ENCODE results near the gene MMP8.

The MMP8 gene

GRCh38 chr11:102722821-102723220 is 1.9 kb downstream of the MMP8 start:
- DNase-seq (ENCODE audit: low read depth in 1 of 2, low spot score in 1 of 2) = no peak

- DNase-seq (ENCODE audit: low read depth in 1 of 2, low spot score in 1 of 2) = no peak
Observed at GRCh38 chr11:102719620-102720277, 5.0 kb downstream of the MMP8 start.

- DNase-seq (ENCODE audit: low read depth in 1 of 2, low spot score in 1 of 2) = no peak
Observed at GRCh38 chr11:102717280-102717679, 7.5 kb downstream of the MMP8 start.

DNA sequence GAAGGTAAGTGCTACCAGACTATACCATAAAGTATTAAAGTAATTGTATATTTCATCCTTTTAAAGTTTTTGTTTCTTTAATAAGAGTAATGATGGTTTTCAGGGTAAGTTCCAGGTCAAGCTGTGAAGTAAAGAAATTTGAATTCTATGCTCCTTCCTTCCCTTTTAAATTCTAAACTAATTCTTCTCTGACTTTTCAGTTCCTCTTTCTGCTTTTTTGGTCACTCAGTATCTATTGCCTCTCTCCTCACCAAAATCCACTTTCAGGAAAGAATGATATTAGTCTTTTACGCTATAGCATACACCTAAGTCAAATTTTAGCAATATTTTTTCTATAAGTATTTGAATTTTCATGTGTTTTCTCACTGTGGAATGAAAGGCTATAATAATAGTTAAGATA is 8.2 kb downstream of the MMP8 start:
- no peak for DNase-seq (ENCODE audit: low read depth in 1 of 2, low spot score in 1 of 2)

GRCh38 chr11:102712137-102712536 is 12.6 kb downstream of the MMP8 start:
- DNase-seq (ENCODE audit: low read depth in 1 of 2, low spot score in 1 of 2) = no peak

DNA sequence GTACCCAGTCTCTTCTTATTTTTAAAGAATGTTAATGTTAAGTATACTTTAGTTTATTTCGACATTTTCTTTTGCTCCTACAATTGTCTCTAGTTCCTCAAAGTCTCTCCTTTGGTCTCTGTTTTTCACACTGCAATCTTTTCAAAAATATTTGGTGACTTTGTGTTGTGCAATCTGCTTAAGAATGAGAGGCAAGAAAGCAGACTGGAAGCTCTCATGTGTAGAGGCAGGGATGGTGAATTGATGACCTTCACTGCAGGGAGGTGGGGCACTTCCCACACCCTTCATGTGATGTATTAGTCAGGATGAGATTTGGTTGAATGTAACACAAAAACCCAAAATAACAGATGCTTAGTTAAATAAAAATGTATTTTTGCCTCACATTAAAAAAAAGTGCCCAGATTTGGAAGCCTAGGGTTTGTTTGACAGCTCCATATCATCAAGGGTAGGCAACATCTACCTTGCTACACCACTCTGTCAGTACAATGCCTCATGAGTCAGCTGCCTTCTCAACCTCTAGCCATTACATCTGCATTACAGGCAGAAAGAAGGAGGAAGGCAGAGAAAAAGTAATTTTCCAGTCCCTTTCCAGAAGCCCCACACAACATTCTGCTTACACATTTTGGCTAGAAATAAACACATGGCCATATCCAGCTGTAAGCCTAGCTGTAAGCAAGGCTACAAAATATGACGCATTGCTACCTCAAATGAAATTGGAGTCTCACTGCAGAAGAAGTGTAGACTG is 15.4 kb downstream of the MMP8 start:
- DNase-seq (ENCODE audit: low read depth in 1 of 2, low spot score in 1 of 2) = no peak

DNA sequence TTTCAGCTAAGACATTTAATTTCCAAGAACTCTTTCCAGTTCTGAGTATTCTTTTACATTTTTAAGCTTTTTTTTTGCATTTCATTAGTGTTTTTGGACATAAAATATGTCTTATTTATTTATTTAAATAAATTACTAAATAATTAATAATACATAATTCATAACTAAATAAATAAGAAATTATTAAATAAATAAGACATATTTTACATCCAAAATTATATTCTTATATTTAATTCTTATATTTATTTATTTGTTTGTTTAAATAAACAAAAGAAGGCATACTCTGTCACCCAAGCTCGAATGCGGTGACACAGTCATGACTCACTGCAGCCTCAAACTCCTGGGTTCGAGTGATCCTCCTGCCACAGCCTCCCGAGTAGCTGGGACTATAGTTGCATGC is 16.1 kb downstream of the MMP8 start:
- no peak for DNase-seq (ENCODE audit: low read depth in 1 of 2, low spot score in 1 of 2)

DNA sequence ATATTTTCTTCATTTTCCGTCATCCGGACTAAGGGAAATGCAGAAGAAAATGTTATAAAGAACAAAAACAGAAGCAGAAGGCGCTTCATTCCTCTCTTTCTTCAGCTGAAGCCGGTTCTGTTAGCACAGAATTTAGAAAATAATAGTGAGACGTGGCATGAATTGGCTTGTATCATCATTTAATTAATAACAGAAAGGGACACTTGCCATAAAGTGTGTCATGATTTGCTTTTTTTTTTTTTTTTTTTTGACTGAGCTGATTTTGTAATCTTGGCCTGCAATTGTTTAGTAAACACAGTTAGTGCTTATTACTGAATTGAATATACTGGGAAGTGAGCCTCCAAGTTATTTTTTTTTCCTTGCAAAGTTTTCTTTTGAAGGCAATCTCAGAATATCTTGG is 19.1 kb downstream of the MMP8 start, which contains the start of gene MMP27:
Gene MMP27 (minus strand): TSS at position 144 of the 400 bp plus-strand sequence. CDS start 55 bp downstream, at position 89.
- DNase-seq (ENCODE audit: low read depth in 1 of 2, low spot score in 1 of 2) = no peak

DNA sequence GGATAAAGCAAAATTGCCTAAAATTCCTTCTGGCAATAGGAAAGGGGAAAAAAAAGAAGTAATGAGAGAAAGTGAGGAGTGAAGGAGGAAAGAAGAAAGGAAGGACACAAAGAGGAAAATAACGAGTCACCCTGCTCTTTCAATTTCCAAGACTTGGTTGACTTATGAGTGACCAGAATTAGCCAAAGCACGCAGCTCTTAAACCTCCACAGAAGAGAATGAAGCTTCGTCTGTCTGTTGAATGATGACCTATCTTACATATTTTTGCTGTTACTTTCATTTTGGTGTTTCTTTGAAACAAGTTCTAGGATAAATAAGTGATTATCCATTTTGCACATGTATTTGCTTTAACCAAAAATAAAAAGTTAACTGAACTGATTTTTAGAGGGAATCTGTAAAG is 19.9 kb downstream of the MMP8 start:
- DNase-seq (ENCODE audit: low read depth in 1 of 2, low spot score in 1 of 2) = no peak

DNA sequence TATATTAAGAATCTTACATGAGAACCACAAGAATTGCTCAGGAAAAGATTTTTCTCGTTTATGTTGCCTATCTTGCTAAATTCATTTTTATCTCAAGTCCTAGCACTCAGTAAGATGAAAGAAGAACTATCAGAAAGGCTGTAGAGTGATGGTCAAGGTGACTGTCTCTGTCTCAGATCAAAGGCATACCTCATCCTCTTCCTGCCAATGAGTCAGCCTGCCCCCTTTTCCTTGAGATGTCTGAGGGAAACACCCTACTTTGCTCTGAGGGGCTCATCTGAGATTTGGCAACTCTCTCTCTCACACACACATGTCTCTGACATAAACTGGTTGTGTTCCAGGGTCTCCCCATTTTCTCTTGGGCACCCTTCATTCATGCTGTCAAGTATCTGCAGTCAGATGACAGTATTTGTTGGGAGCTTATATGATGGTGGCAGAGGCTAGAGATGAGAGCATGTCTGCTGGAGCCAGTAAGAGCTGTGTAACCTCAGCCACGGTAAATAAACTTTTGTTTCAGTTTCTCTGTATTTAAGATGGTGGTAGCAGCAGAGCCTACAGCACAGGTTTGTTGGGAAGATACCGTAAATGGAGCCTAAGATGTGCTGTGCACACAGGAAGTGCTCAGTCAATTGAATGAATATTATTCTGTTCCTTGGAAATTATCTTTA is 20.8 kb downstream of the MMP8 start:
- no peak for DNase-seq (ENCODE audit: low read depth in 1 of 2, low spot score in 1 of 2)

- no peak for DNase-seq (ENCODE audit: low read depth in 1 of 2, low spot score in 1 of 2)
Observed at GRCh38 chr11:102695201-102695600, 29.6 kb downstream of the MMP8 start.

- DNase-seq (ENCODE audit: low read depth in 1 of 2, low spot score in 1 of 2) = no peak
Observed at GRCh38 chr11:102685754-102686153, 39.0 kb downstream of the MMP8 start.

DNA sequence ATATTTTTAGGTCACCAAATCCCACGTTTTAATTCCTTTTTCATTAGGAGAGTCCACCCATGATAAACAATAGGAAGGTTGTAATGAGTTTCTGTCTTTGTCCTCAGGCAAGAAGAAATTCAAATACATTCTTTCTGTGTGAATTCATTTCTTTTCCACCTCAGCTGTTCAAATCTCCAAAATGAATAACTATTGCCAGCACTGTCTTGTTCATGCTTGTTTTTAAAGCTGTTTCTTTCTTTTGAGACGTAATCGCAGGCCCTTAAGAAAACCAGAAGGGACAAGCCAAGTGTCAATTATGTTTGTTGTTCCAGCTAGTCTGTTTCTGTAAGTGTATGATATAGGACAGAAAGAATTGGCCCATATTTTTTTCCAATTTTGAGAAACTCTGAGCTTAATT is 39.4 kb downstream of the MMP8 start:
- no peak for DNase-seq (ENCODE audit: low read depth in 1 of 2, low spot score in 1 of 2)

GRCh38 chr11:102683277-102683676 is 41.5 kb downstream of the MMP8 start:
- no peak for DNase-seq (ENCODE audit: low read depth in 1 of 2, low spot score in 1 of 2)

DNA sequence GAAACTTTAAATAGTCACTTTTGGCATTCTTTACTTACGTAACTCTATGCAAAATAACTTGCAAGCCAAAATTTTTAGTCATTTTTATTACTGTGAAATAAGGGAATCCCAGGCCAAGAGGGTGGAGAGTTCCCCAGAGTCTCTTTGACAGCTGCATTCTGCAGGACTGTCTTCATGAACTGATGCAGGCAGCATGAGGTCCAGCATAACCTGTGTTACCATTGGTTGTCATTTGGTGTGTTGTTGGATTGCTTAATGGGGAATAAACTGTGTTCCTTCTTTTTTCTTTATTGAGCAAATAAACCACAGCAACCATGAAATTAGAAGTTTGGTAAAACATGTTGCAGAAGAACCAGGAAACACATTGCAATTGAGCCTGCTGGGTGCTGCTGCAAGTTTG is 43.8 kb downstream of the MMP8 start:
- DNase-seq (ENCODE audit: low read depth in 1 of 2, low spot score in 1 of 2) = no peak

DNA sequence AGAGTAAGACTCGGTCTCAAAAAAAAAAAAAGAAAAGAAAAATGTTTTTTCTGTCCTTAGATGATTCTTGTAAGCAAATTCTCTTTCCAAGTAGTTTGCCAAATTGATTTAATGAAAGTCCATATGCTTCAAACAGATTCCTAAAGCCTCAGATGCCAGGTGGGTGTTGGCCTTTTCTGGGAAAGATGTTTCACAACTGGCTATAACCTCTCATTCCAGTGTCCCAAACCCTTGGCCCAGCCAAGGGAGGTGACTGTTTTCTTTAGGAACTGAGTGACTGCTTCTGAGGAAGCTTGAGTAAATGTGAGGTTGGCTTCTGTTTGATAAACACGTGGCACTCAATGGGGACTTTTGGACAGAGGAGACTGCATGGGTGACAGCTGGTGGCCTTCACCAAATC is 46.7 kb downstream of the MMP8 start:
- DNase-seq (ENCODE audit: low read depth in 1 of 2, low spot score in 1 of 2) = no peak

GRCh38 chr11:102676084-102676483 is 48.7 kb downstream of the MMP8 start:
- no peak for DNase-seq (ENCODE audit: low read depth in 1 of 2, low spot score in 1 of 2)

DNA sequence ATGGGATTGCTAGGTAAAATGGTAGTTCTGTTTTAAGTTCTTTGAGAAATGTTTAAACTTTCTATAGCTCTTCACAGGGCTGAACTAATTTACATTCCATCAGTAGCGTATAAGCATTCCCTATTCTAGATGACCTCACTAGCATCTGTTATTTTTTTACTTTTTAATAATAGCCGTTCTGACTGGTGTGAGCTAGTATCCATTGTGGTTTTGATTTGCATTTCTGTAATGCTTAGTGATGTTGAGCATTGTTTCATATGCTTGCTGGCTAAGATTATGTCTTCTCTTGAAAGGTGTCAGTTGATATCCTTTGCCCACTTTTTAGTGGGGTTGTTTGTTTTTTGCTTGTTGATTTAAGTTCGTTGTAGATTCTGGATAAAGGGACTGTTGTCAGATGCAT is 55.1 kb downstream of the MMP8 start:
- no peak for DNase-seq (ENCODE audit: low read depth in 1 of 2, low spot score in 1 of 2)

GRCh38 chr11:102666331-102666957 is 58.3 kb downstream of the MMP8 start:
- DNase-seq (ENCODE audit: low read depth in 1 of 2, low spot score in 1 of 2) = no peak

DNA sequence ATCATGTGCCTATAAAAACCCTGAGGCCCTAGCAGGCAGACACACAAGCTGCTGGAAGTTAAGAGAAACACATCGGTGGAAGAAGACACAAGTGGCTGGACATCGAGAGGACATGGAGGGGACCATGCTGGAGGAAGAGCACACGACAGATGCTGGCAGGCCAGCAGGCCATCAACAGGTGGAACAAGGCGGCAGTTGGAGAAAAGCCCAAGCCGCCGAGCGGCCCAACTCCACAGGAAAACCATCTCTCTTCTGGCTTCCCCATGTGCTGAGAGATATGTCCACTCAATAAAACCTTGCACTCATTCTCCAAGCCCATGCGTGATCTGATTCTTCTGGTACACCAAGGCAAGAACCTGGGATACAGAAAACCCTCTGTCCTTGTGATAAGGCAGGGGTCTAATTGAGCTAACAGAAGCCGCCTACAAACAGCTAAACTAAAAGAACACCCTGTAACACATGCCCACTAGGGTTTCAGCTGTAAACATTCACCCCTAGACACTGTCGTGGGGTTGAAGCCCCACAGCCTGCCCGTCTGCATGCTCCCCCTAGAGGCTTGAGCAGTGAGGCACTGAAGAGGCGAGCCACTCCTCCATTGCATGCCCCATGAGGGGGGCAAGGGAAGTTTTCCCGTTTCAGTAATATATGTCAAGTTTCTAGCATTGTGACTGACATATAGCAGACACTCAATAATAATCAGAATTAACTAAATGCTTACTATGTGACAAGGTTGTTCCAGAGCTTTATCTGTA is 60.6 kb downstream of the MMP8 start:
- DNase-seq (ENCODE audit: low read depth in 1 of 2, low spot score in 1 of 2) = no peak

DNA sequence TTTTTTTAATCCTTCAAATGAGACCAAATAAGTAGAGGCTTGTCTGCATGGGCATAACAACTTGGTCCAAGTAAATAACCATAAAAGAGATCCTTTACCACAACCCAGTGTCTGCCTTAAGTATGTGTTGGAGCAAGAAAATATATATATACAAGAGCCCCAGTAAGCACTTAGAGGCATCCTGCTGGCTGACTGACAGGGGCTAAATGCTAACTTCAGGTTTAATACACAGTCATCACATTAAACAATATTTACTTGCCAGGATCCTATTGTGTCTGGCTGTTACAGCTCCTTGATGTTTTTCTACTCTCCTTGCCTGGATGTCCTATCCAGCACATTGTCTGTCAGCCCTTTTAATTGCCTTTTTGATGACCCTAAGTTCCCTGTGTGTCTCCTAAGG is 62.1 kb downstream of the MMP8 start:
- DNase-seq (ENCODE audit: low read depth in 1 of 2, low spot score in 1 of 2) = no peak

All from stimulated activated CD4-positive, alpha-beta T cell treated with anti-CD3 and anti-CD28 coated beads, Interleukin-15, amount 100 ng/mL, for 1 hour (primary cell).